Progenitor cell of endocrine pancreas (in vitro differentiated cells): ENCODE measurements around the gene CHORDC1. TPM values are rescaled to one million over a fixed set of nuclear protein-coding genes. Genes with fewer than 3 reads are reported as not detected.
"Not testable (repeated sequence)": the region's sequence is repeated elsewhere in the genome, so short reads cannot be mapped to it uniquely, and the experiment has no call there.

ENCODE experiments used
- DNase-seq: peaks from one replicate; pipeline ENCODE4 v3.0.0; 2021; ENCODE audit warnings: low spot score; ENCODE audit not compliant: unreplicated experiment
- H3K27ac Mint-ChIP-seq: 2 replicates; pipeline ENCODE4 v1.8.0; 2021; ENCODE audit warnings: mild to moderate bottlenecking, moderate library complexity, mixed read lengths
- H3K27me3 Mint-ChIP-seq: 2 replicates; pipeline ENCODE4 v1.8.0; 2021; ENCODE audit warnings: mixed read lengths
- H3K36me3 Mint-ChIP-seq: 2 replicates; pipeline ENCODE4 v1.8.0; 2022; ENCODE audit warnings: mixed read lengths; ENCODE audit not compliant: insufficient read depth
- H3K4me1 Mint-ChIP-seq: 2 replicates; pipeline ENCODE4 v1.8.0; 2021; ENCODE audit warnings: low read depth, mixed read lengths
- H3K4me3 Mint-ChIP-seq: 2 replicates; pipeline ENCODE4 v1.8.0; 2021; ENCODE audit warnings: low read depth, mild to moderate bottlenecking, moderate library complexity, mixed read lengths
- H3K9me3 Mint-ChIP-seq: 2 replicates; pipeline ENCODE4 v1.8.0; 2021; ENCODE audit warnings: low read depth, mixed read lengths
- total RNA-seq: library from RNA; stranded (reverse); gene quantifications from 2 replicates; pipeline ENCODE4 v1.2.1, GENCODE V29; 2021
- TF ChIP-seq, protein P1 (sequence below): fragments of 200-600 bp; sonication (generic); IDR thresholded peaks from one replicate; pipeline ENCODE4 v1.5.0; 2021; ENCODE audit warnings: antibody characterized with exemption, mild to moderate bottlenecking; ENCODE audit not compliant: unreplicated experiment

Gene CHORDC1
- total RNA-seq, 1 donor from 2014 or later, result 56.8 TPM

GRCh38 chr11:90241414-90241813 is 18.6 kb upstream of the CHORDC1 start:
- no peaks in the 10 kb centered on the region for H3K36me3 Mint-ChIP-seq
- DNase-seq, result no peak
- H3K4me1 Mint-ChIP-seq, result peaks cover 4% of the 10 kb centered on the region
- no peak overlapping the region for H3K27ac Mint-ChIP-seq
- no peaks in the 10 kb centered on the region for H3K27me3 Mint-ChIP-seq
- no peaks in the 10 kb centered on the region for H3K9me3 Mint-ChIP-seq
- no peak overlapping the region for H3K4me3 Mint-ChIP-seq
- TF ChIP-seq, protein P1, sequence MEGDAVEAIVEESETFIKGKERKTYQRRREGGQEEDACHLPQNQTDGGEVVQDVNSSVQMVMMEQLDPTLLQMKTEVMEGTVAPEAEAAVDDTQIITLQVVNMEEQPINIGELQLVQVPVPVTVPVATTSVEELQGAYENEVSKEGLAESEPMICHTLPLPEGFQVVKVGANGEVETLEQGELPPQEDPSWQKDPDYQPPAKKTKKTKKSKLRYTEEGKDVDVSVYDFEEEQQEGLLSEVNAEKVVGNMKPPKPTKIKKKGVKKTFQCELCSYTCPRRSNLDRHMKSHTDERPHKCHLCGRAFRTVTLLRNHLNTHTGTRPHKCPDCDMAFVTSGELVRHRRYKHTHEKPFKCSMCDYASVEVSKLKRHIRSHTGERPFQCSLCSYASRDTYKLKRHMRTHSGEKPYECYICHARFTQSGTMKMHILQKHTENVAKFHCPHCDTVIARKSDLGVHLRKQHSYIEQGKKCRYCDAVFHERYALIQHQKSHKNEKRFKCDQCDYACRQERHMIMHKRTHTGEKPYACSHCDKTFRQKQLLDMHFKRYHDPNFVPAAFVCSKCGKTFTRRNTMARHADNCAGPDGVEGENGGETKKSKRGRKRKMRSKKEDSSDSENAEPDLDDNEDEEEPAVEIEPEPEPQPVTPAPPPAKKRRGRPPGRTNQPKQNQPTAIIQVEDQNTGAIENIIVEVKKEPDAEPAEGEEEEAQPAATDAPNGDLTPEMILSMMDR, result no peak

DNA sequence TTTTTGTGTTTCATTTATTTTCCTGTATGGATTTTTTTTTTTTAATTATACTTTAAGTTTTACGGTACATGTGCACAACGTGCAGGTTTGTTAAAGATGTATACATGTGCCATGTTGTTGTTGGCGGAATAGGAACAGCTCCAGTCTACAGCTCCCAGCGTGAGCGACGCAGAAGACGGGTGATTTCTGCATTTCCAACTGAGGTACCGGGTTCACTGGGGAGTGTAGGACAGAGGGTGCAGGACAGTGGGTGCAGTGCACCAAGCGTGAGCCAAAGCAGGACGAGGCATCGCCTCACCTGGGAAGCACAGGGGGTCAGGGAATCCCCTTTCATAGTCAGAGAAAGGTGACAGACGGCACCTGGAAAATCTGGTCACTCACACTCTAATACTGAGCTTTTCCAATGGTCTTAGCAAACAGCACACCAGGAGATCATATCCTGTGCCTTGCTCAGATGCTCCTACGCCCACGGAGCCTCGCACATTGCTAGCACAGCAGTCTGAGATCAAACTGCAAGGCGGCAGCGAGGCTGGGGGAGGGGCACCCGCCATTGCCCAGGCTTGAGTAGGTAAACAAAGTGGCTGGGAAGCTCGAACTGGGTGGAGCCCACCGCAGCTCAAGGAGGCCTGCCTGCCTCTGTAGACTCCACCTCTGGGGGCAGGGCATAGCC is 17.3 kb upstream of the CHORDC1 start:
- H3K36me3 Mint-ChIP-seq, H3K4me3 Mint-ChIP-seq, H3K4me1 Mint-ChIP-seq, H3K27me3 Mint-ChIP-seq, H3K9me3 Mint-ChIP-seq, DNase-seq, H3K27ac Mint-ChIP-seq: not testable (repeated sequence)

DNA sequence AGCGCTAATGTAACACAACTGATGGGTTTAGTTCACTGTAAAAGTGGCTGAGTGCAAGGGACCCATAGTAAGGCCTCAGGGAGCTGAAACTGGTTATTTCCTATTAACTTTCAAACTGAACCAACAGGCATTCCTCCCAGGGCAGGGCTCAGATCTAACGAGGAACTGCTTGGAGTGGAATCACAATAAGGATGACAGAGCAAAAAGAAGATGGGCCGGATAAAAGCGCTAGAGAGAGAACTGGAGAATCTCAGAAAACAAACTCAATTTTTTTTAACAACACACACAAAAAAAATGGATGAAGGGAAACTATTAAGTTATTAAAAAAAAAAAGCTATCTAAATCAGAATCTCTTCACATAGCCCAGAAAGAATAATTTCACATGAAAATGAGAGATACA is 14.2 kb upstream of the CHORDC1 start:
- Mint-ChIP-seq H3K36me3 (no peaks in the 10 kb centered on the region), H3K4me1 (peaks cover 7% of the 10 kb centered on the region), H3K27me3 (no peaks in the 10 kb centered on the region), H3K9me3 (no peaks in the 10 kb centered on the region), H3K27ac (no peak overlapping the region), H3K4me3 (no peak overlapping the region)
- TF ChIP-seq, protein P1, result no peak
- no peak for DNase-seq

GRCh38 chr11:90235526-90235925 is 12.7 kb upstream of the CHORDC1 start:
- Mint-ChIP-seq H3K9me3 (no peaks in the 10 kb centered on the region), H3K4me1 (peaks cover 7% of the 10 kb centered on the region), H3K36me3 (no peaks in the 10 kb centered on the region), H3K27me3 (no peaks in the 10 kb centered on the region), H3K27ac (no peak overlapping the region), H3K4me3 (no peak overlapping the region)
- no peak for DNase-seq
- TF ChIP-seq, protein P1, result no peak

DNA sequence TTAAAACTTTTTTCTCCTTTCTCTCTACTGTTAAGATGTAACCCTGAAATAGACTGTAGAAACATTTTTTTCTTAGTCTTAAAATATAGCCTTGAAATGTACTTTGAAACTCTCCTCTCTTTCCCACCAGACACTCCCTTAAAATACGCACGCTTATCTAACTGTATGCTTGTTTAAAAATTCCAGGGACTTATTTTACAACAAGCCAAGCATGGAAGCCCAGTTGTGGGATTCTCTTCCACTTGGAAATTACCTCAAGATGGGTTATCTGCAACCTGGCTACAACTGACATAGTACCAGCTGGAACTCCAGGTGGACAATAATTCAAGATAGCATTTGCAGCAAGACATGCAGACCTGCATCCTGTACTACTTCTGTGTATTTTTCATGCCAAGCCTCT is 12.1 kb upstream of the CHORDC1 start:
- DNase-seq, result no peak
- Mint-ChIP-seq H3K4me1 (peaks cover 7% of the 10 kb centered on the region), H3K4me3 (no peak overlapping the region), H3K36me3 (no peaks in the 10 kb centered on the region), H3K9me3 (peaks cover 2% of the 10 kb centered on the region), H3K27ac (no peak overlapping the region), H3K27me3 (no peaks in the 10 kb centered on the region)
- TF ChIP-seq, protein P1, result no peak

DNA sequence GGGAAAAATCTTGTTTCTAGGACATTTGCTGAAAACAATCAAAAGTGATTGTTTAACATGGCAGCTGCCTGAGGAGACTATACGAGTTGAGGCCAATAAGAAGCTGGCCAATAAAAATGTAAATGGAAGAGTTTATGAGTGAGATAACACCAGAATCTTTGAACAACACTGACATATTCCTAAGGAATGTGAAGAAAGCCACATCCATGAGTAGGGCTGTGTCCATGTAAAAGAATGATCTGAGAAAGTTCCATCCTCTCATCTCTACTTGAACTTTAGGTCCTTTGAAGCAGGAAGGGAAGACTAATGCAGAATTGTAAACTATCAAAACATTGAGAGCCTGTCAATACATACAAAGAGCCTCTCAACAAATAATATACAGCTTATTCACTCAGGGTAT is 6.9 kb upstream of the CHORDC1 start:
- Mint-ChIP-seq H3K4me3 (no peak overlapping the region), H3K36me3 (no peaks in the 10 kb centered on the region), H3K27me3 (no peaks in the 10 kb centered on the region), H3K9me3 (peaks cover 5% of the 10 kb centered on the region), H3K4me1 (peaks cover 2% of the 10 kb centered on the region), H3K27ac (no peak overlapping the region)
- DNase-seq, result no peak
- TF ChIP-seq, protein P1, result no peak
